Measurements from ENCODE around the gene ALG2. TPM values are rescaled to one million over a fixed set of nuclear protein-coding genes. Genes with fewer than 3 reads are reported as not detected.
A peak's percentile ranks its signal among the peaks of the same experiment; 100 is the strongest.

The ALG2 gene
- total and polyA plus RNA-seq, 2 experiments from 2014 or later, result 31.5 to 39.7 TPM

GRCh38 chr9:99241106-99241505, 19.4 kb upstream of the ALG2 start:
- H3K36me3 ChIP-seq (ENCODE audit: insufficient read depth), result no peaks in the 10 kb centered on the region
- no peaks in the 10 kb centered on the region for H3K27me3 ChIP-seq (ENCODE audit: insufficient read depth)
- Mint-ChIP-seq H3K36me3 (ENCODE audit: low read depth) (peaks cover 2% of the 10 kb centered on the region; the same call in 2 of the 3 replicates), H3K4me1 (no peaks in the 10 kb centered on the region), H3K9me3 (peaks cover 2% of the 10 kb centered on the region; the same call in 1 of the 3 replicates), H3K27ac (no peak overlapping the region), H3K4me3 (no peak overlapping the region), H3K27me3 (ENCODE audit: insufficient read depth, low read depth, poor library complexity) (peaks cover 3% of the 10 kb centered on the region)
- H3K27ac ChIP-seq (ENCODE audit: low read depth), result no peak overlapping the region
- DNase-seq (ENCODE audit: low spot score), result peak; percentile 37
- no peaks in the 10 kb centered on the region for H3K79me2 ChIP-seq (replicated peaks; ENCODE audit: insufficient read depth)
- no peaks in the 10 kb centered on the region for H3F3A ChIP-seq (replicated peaks; ENCODE audit: low read depth)
- no peak overlapping the region for H2AFZ ChIP-seq
- no peaks in the 10 kb centered on the region for H4K20me1 ChIP-seq (replicated peaks; ENCODE audit: insufficient read depth)
- TF ChIP-seq STAT1 (IDR thresholded peaks at IDR 0.05; ENCODE audit: unreplicated experiment), result no peak
- peak; percentile 26 to 32 for TF ChIP-seq CTCF (conservative IDR thresholded peaks at IDR 0.05; ENCODE audit: low read depth in 2 of 2)
- no peak overlapping the region for H3K4me3 ChIP-seq
- ATAC-seq, result no peak
- no peaks in the 10 kb centered on the region for H3K4me1 ChIP-seq (ENCODE audit: insufficient read depth)
- no peak overlapping the region for H3K4me2 ChIP-seq
- H3K9me2 ChIP-seq (ENCODE audit: insufficient read depth), result no peaks in the 10 kb centered on the region

- no peak for TF ChIP-seq ZNF114 (CRISPR knock-in tag; IDR thresholded peaks at IDR 0.05)
- no peak for TF ChIP-seq ZNF462 (CRISPR knock-in tag; IDR thresholded peaks at IDR 0.05)
- no peak for TF ChIP-seq POLR2AphosphoS5 (IDR thresholded peaks at IDR 0.05; ENCODE audit: low read depth)
- no peak for TF ChIP-seq NANOG (IDR thresholded peaks at IDR 0.05; ENCODE audit: borderline replicate concordance)
- no peak for TF ChIP-seq CTCF (conservative IDR thresholded peaks at IDR 0.05; ENCODE audit: low read depth in 2 of 2)
- TF ChIP-seq EZH2 (IDR thresholded peaks at IDR 0.05; ENCODE audit: low read depth, unreplicated experiment), result no peak
- TF ChIP-seq CREB1 (CRISPR knock-in tag; IDR thresholded peaks at IDR 0.05; ENCODE audit: low read depth), result no peak
- no peak for TF ChIP-seq ZNF331 (CRISPR knock-in tag; IDR thresholded peaks at IDR 0.05; ENCODE audit: low read depth)
- TF ChIP-seq EZH2phosphoT487 (IDR thresholded peaks at IDR 0.05; ENCODE audit: unreplicated experiment), result no peak
- Histone ChIP-seq H3K27ac (ENCODE audit: low read depth) (0 out of 2 replicates have a peak overlapping the region, but pooled peaks have one; percentile 36), H3K9me2 (ENCODE audit: insufficient read depth) (no peaks in the 10 kb centered on the region), H2AFZ (no peak overlapping the region), H3K36me3 (ENCODE audit: insufficient read depth) (no peaks in the 10 kb centered on the region), H3F3A (replicated peaks; ENCODE audit: low read depth) (no peaks in the 10 kb centered on the region), H3K27me3 (ENCODE audit: insufficient read depth) (no peaks in the 10 kb centered on the region), H4K20me1 (replicated peaks; ENCODE audit: insufficient read depth) (no peaks in the 10 kb centered on the region; the same call in 1 of the 2 replicates), H3K4me2 (no peak overlapping the region), H3K4me1 (ENCODE audit: insufficient read depth) (no peaks in the 10 kb centered on the region), H3K79me2 (replicated peaks; ENCODE audit: insufficient read depth) (no peaks in the 10 kb centered on the region), H3K4me3 (no peak overlapping the region)
- H3K9me3 Mint-ChIP-seq, result peaks cover 2% of the 10 kb centered on the region; the same call in 1 of the 3 replicates
- DNase-seq (ENCODE audit: low spot score), result no peak
- peak overlapping the region; percentile 72; the same call in 1 of the 2 replicates for H3K27ac Mint-ChIP-seq
- H3K36me3 Mint-ChIP-seq (ENCODE audit: low read depth), result peaks cover 2% of the 10 kb centered on the region; the same call in 2 of the 3 replicates
- peaks cover 1% of the 10 kb centered on the region for H3K27me3 Mint-ChIP-seq (ENCODE audit: insufficient read depth, low read depth, poor library complexity)
- H3K4me1 Mint-ChIP-seq, result no peaks in the 10 kb centered on the region
- no peak overlapping the region for H3K4me3 Mint-ChIP-seq
- ATAC-seq, result no peak
Observed at GRCh38 chr9:99239341-99240060, 17.8 kb upstream of the ALG2 start.
